C4-2B (cell line): ENCODE results near the gene FAM20C.

Experiments used
- H3K27ac ChIP-seq: fragments of 450-650 bp; 2 replicates; pipeline ENCODE4 v1.5.1; 2017
- CTCF ChIP-seq: fragments of 450-650 bp; conservative IDR thresholded peaks from 2 replicates; pipeline ENCODE4 v1.5.1; 2017; ENCODE audit warnings: mild to moderate bottlenecking
- ZFX ChIP-seq: fragments of 450-650 bp; IDR thresholded peaks from 2 replicates; pipeline ENCODE4 v1.6.1; 2017

FAM20C gene

GRCh38 chr7:290554-291372, 98.4 kb downstream of the FAM20C start:
- no peak overlapping the region for H3K27ac ChIP-seq
- TF ChIP-seq ZFX (no peak), CTCF (no peak)

GRCh38 chr7:291373-292092, 99.2 kb downstream of the FAM20C start:
- no peak overlapping the region for H3K27ac ChIP-seq
- TF ChIP-seq ZFX = no peak
- TF ChIP-seq CTCF = no peak

- no peak overlapping the region for H3K27ac ChIP-seq
- TF ChIP-seq ZFX = no peak
- TF ChIP-seq CTCF = no peak
These were observed 99.9 kb downstream of the FAM20C start for GRCh38 chr7:292226-292625.

GRCh38 chr7:292826-293225, 100.5 kb downstream of the FAM20C start:
- H3K27ac ChIP-seq = no peak overlapping the region
- no peak for TF ChIP-seq CTCF
- no peak for TF ChIP-seq ZFX

- TF ChIP-seq CTCF (no peak), ZFX (no peak)
- H3K27ac ChIP-seq = no peak overlapping the region
These were observed 101.5 kb downstream of the FAM20C start for GRCh38 chr7:293681-294439.

- no peak for TF ChIP-seq ZFX
- no peak for TF ChIP-seq CTCF
- no peak overlapping the region for H3K27ac ChIP-seq
These were observed 102.2 kb downstream of the FAM20C start for GRCh38 chr7:294440-295154.
